B cell (primary cell): ENCODE data around the gene CIT. TPM values are rescaled to one million over a fixed set of nuclear protein-coding genes. Genes with fewer than 3 reads are reported as not detected.

Experiments used
- ATAC-seq: fragments of 200-7000 bp; cut with Tn5 transposase; one replicate; pipeline ENCODE4 v1.10.0; 2021; ENCODE audit warnings: low read depth, mild to moderate bottlenecking, moderate number of reproducible peaks, moderate library complexity
- CTCF ChIA-PET: fragments of 350-600 bp; sonication (Branson Sonifier 250); formaldehyde crosslinking; loops from one replicate; lab custom pipeline; 2021; ENCODE audit warnings: antibody characterized with exemption, inconsistent platforms; lab: Charles Lee
- POLR2A ChIA-PET: fragments of 350-600 bp; sonication (Branson Sonifier 250); formaldehyde crosslinking; loops from one replicate; lab custom pipeline; 2021; ENCODE audit warnings: antibody characterized with exemption; lab: Charles Lee
- DNase-seq: peaks from one replicate; pipeline ENCODE4 v3.0.0; 2013
- H2AFZ ChIP-seq: 2 replicates; pipeline ENCODE4 v1.6.1; 2012; ENCODE audit warnings: mild to moderate bottlenecking, low read depth, low read length; ENCODE audit not compliant: insufficient read depth, poor library complexity, severe bottlenecking
- H3K27ac ChIP-seq, 2 donors: 1 replicate in 1 of 2; 2 replicates in 1 of 2; pipeline ENCODE4 v1.5.1; 2012 to 2013; ENCODE audit warnings: low read length in 2 of 2, mild to moderate bottlenecking in 2 of 2, moderate library complexity in 1 of 2
- H3K27me3 ChIP-seq, 4 experiments: fragments of 200-600 bp in 1 of 4; sonication (generic) in 1 of 4; replicated peaks in 1 of 4; 1 replicate in 2 of 4; 2 replicates in 2 of 4; pipeline versions ENCODE4 v1.6.1 to v1.7.0; 2013 to 2016; ENCODE audit warnings: low read length in 3 of 4, mild to moderate bottlenecking in 2 of 4, mixed read lengths in 1 of 4, moderate library complexity in 1 of 4; ENCODE audit not compliant: insufficient read depth in 4 of 4, control insufficient read depth in 3 of 4; ENCODE audit errors: control extremely low read depth in 1 of 4
- H3K36me3 ChIP-seq, 2 experiments: replicated peaks in 1 of 2; 1 replicate in 1 of 2; 2 replicates in 1 of 2; pipeline versions ENCODE4 v1.6.1 to v1.7.1; 2013; ENCODE audit warnings: low read length in 1 of 2; ENCODE audit not compliant: insufficient read depth in 2 of 2, control insufficient read depth in 1 of 2; ENCODE audit errors: control extremely low read depth in 1 of 2, extremely low read depth in 1 of 2
- H3K4me1 ChIP-seq, 2 donors: fragments of 200-600 bp in 1 of 2; sonication (generic) in 1 of 2; 1 replicate in 1 of 2; 2 replicates in 1 of 2; pipeline versions ENCODE4 v1.5.1 to v1.6.1; 2013 to 2017; ENCODE audit warnings: low read length in 2 of 2; ENCODE audit not compliant: control insufficient read depth in 2 of 2, insufficient read depth in 2 of 2
- H3K4me2 ChIP-seq: replicated peaks from 2 replicates; pipeline ENCODE3; 2012; ENCODE audit warnings: mild to moderate bottlenecking, low read depth, low read length; ENCODE audit not compliant: poor library complexity, severe bottlenecking
- H3K4me3 ChIP-seq, 5 experiments: fragments of 200-600 bp in 1 of 5; sonication (generic) in 1 of 5; 1 replicate in 3 of 5; 2 replicates in 2 of 5; pipeline versions ENCODE4 v1.5.1 to v1.7.0; 2011 to 2016; ENCODE audit warnings: low read length in 4 of 5, mild to moderate bottlenecking in 4 of 5, low read depth in 2 of 5, control low read depth in 1 of 5, moderate library complexity in 1 of 5; ENCODE audit not compliant: insufficient read depth in 1 of 5; ENCODE audit errors: control extremely low read depth in 1 of 5, extremely low read depth in 1 of 5
- H3K79me2 ChIP-seq: fragments of 200-600 bp; sonication (generic); one replicate; pipeline ENCODE4 v1.6.0; 2016; ENCODE audit warnings: low read length; ENCODE audit not compliant: control insufficient read depth, insufficient read depth
- H3K9ac ChIP-seq: fragments of 200-600 bp; sonication (generic); 2 replicates; pipeline ENCODE4 v1.6.1; 2017; ENCODE audit warnings: mild to moderate bottlenecking, low read length, moderate library complexity
- H3K9me3 ChIP-seq, 3 donors: one replicate each; pipeline versions ENCODE4 v1.6.1 to v1.7.1; 2013; ENCODE audit warnings: low read length in 2 of 3; ENCODE audit not compliant: control insufficient read depth in 2 of 3, insufficient read depth in 1 of 3; ENCODE audit errors: control extremely low read depth in 1 of 3
- H4K20me1 ChIP-seq: 2 replicates; pipeline ENCODE4 v1.6.0; 2012; ENCODE audit warnings: mild to moderate bottlenecking, low read length; ENCODE audit not compliant: insufficient read depth, control insufficient read depth, poor library complexity, severe bottlenecking
- H3K27ac Mint-ChIP-seq: one replicate; pipeline ENCODE4 v1.8.0; 2021; ENCODE audit warnings: mixed read lengths
- H3K27me3 Mint-ChIP-seq: one replicate; pipeline ENCODE4 v1.8.0; 2021; ENCODE audit warnings: mixed read lengths
- H3K4me1 Mint-ChIP-seq: one replicate; pipeline ENCODE4 v1.8.0; 2021; ENCODE audit warnings: mixed read lengths
- H3K4me3 Mint-ChIP-seq: one replicate; pipeline ENCODE4 v1.8.0; 2021; ENCODE audit warnings: mixed read lengths
- H3K9me3 Mint-ChIP-seq: one replicate; pipeline ENCODE4 v1.8.0; 2022; ENCODE audit warnings: mixed read lengths; ENCODE audit not compliant: insufficient read depth
- CTCF ChIP-seq: fragments of 200-600 bp; IDR thresholded peaks from one replicate; pipeline ENCODE4 v1.8.0; 2022; ENCODE audit warnings: antibody characterized with exemption, mild to moderate bottlenecking
- EZH2 ChIP-seq: IDR thresholded peaks from 2 replicates; pipeline ENCODE4 v1.6.1; 2012; ENCODE audit warnings: borderline replicate concordance, low read depth, mild to moderate bottlenecking, moderate library complexity, low read length; ENCODE audit not compliant: insufficient read depth, poor library complexity, severe bottlenecking
- WGBS: methylation state at CpG from one replicate; pipeline ENCODE4 v1.1.5; 2013; ENCODE audit warnings: missing lambda C conversion rate; ENCODE audit not compliant: insufficient coverage; 5-methylcytosine and 5-hydroxymethylcytosine counted together
- intact Hi-C: fragments of 100-400 bp; cut with micrococcal nuclease; formaldehyde crosslinking; loops from one replicate; pipeline ENCODE4 v1.10.0; 2022
- polyA plus RNA-seq: library from polyadenylated mRNA; depleted of rRNA; stranded (reverse); fragments of >200 nt; gene quantifications from 2 replicates; pipeline ENCODE4 v1.2.3, GENCODE V29; 2012
- total RNA-seq, 2 donors: library from RNA; stranded (reverse); fragments of 120-200 nt in 1 of 2; gene quantifications; 1 replicate in 1 of 2; 2 replicates in 1 of 2; pipeline versions ENCODE4 v1.2.3 to v1.2.4, GENCODE V29; 2013 to 2022

Gene CIT
- total and polyA plus RNA-seq, 2 donors (not counting 1 experiment from before 2014, with no cell fraction given) = 1.4 to 6.1 TPM

- ChIA-PET POLR2A (no interaction called here), CTCF (interaction anchor here (0.7 kb wide), 1 partner anchor 61 kb away, joined by 3 read pairs; no protein-coding TSS in a partner anchor)
- Histone ChIP-seq H3K36me3 (no peaks in the 10 kb centered on the region), H3K4me3 (no peak overlapping the region), H3K9ac (no peak overlapping the region), H3K4me2 (no peak overlapping the region), H4K20me1 (no peaks in the 10 kb centered on the region), H2AFZ (no peak overlapping the region), H3K27ac (no peak overlapping the region), H3K27me3 (no peaks in the 10 kb centered on the region), H3K9me3 (no peaks in the 10 kb centered on the region), H3K79me2 (no peaks in the 10 kb centered on the region), H3K4me1 (no peaks in the 10 kb centered on the region)
- no peaks in the 10 kb centered on the region for H3K27me3 Mint-ChIP-seq
- H3K27ac Mint-ChIP-seq = no peak overlapping the region
- TF ChIP-seq EZH2 (no peak), CTCF (no peak)
- intact Hi-C loops = no loop called here
- no peak for DNase-seq
- no peak overlapping the region for H3K4me3 Mint-ChIP-seq
- 100% methylated on average over 3 of the region's 5 CpGs for WGBS
- no peak for ATAC-seq
- no peaks in the 10 kb centered on the region for H3K4me1 Mint-ChIP-seq
- H3K9me3 Mint-ChIP-seq = no peaks in the 10 kb centered on the region
Measured at GRCh38 chr12:119870457-119870856, 6.7 kb downstream of the CIT start.

GRCh38 chr12:119869720-119870119, 7.4 kb downstream of the CIT start:
- no peaks in the 10 kb centered on the region for H3K36me3 ChIP-seq
- Mint-ChIP-seq H3K27ac (no peak overlapping the region), H3K4me3 (no peak overlapping the region)

More at GRCh38 chr12:119869720-119870119, 7.4 kb downstream of the CIT start:
- no peak overlapping the region for H2AFZ ChIP-seq
- no peak overlapping the region for H3K9ac ChIP-seq
- 98% methylated on average over 4 of the region's 5 CpGs for WGBS
- ATAC-seq (no peak), DNase-seq (no peak)
- no peaks in the 10 kb centered on the region for H3K27me3 ChIP-seq
- H3K4me3 ChIP-seq = no peak overlapping the region
- Mint-ChIP-seq H3K9me3 (no peaks in the 10 kb centered on the region), H3K27me3 (no peaks in the 10 kb centered on the region), H3K4me1 (no peaks in the 10 kb centered on the region)
- H4K20me1 ChIP-seq = no peaks in the 10 kb centered on the region
- no peak overlapping the region for H3K27ac ChIP-seq
- ChIA-PET CTCF (interaction anchor here (0.7 kb wide), 1 partner anchor 61 kb away, joined by 3 read pairs; no protein-coding TSS in a partner anchor), POLR2A (no interaction called here)
- intact Hi-C loops = no loop called here
- TF ChIP-seq EZH2 (no peak), CTCF (no peak)
- H3K4me1 ChIP-seq = no peaks in the 10 kb centered on the region
- no peaks in the 10 kb centered on the region for H3K79me2 ChIP-seq
- H3K4me2 ChIP-seq = no peak overlapping the region
- H3K9me3 ChIP-seq = no peaks in the 10 kb centered on the region
